D721Med (cell line): ENCODE results near the gene CHI3L1.
A peak's percentile ranks its signal among the peaks of the same experiment; 100 is the strongest.

Experiments
- DNase-seq: peaks from one replicate; pipeline ENCODE4 v3.0.0; 2011; ENCODE audit warnings: low spot score; ENCODE audit not compliant: insufficient read length
- FAIRE-seq: peaks from 2 replicates; lab custom pipeline; 2011; peaks lifted over from hg19 to GRCh38; lab: Jason Lieb, UNC
- TF ChIP-seq, protein P1 (sequence below): IDR thresholded peaks from 2 replicates; pipeline ENCODE4 v1.5.1; 2012; ENCODE audit warnings: mild to moderate bottlenecking, control low read depth; ENCODE audit not compliant: insufficient read depth; ENCODE audit errors: missing control alignments

Gene CHI3L1

DNA sequence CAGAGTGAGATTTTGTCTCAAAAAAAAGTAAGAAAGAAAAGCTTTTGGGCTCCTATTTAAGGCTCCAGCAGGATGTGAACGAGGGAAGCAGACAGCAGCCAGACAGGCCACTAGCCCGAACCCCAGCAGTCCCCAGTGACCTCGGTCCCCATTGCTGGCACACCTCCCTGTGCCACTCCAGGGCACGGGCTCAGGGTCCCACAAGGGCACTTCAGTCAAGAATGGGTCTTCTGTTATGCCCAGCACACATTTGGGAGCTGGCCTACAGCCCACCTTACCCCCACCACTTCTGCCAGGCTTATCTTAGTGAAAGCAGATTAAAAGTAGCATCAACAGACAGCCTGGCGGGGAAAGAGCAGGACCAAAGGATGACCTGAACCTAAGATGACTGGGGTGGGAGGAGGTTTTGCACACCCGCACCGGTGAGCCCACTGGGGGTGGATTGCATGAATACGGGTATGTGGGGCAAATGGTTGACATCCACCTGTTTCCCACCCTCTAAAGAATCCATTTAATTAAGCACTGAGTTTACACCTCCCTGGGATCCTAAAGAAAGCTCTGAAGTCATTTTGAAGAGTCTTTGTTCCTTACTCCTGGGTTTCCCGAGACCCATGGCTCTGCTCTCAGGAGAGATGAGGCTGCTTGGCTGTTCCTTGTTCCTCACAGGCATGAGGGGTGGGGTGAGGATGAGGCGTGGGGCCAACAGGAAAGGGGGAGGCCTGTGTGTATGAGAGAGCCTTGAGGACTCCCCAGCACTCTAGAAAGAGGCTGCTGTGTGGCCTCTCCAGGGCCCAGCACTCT is 4.7 kb downstream of the CHI3L1 start:
- DNase-seq (peak; percentile 78), FAIRE-seq (no peak)

DNA sequence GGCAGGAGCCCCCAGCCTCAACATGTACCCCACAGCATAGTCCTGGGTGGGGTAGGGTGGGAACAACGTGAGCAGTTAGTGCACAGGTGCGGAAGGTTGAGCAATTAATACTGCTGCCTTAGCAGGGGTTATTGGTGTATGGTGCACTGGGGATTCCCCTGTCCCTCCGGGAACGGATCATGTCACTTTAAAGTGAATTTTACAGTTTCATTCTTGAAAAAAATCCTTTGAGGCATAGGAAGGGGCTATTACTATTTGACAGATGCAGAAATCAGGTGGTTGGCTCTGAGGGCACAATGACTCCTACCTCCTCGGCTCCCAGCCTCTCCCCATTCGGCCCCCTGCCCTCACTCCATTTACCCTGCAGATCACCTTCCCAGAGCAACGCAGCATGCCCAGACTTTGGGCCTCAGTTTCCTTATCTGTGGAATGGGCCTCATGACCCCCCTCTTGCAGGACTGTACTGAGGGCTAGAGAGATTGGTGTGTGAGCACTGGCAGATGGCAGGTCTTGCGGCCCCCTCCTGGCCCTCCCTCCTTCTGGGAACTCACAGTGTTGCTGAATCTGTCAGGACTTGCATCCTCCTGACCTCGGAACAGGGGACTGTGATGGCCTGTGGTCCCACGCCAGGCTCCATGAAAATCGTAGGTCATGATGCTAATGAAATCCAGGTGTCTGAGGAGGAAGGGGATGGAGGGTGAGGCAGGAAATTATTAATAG is 5.7 kb downstream of the CHI3L1 start:
- FAIRE-seq (no peak), DNase-seq (no peak)
- TF ChIP-seq, protein P1, sequence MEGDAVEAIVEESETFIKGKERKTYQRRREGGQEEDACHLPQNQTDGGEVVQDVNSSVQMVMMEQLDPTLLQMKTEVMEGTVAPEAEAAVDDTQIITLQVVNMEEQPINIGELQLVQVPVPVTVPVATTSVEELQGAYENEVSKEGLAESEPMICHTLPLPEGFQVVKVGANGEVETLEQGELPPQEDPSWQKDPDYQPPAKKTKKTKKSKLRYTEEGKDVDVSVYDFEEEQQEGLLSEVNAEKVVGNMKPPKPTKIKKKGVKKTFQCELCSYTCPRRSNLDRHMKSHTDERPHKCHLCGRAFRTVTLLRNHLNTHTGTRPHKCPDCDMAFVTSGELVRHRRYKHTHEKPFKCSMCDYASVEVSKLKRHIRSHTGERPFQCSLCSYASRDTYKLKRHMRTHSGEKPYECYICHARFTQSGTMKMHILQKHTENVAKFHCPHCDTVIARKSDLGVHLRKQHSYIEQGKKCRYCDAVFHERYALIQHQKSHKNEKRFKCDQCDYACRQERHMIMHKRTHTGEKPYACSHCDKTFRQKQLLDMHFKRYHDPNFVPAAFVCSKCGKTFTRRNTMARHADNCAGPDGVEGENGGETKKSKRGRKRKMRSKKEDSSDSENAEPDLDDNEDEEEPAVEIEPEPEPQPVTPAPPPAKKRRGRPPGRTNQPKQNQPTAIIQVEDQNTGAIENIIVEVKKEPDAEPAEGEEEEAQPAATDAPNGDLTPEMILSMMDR, result no peak

More for the DNA sequence above, 4.7 kb downstream of the CHI3L1 start:
- TF ChIP-seq, protein P1, result no peak

DNA sequence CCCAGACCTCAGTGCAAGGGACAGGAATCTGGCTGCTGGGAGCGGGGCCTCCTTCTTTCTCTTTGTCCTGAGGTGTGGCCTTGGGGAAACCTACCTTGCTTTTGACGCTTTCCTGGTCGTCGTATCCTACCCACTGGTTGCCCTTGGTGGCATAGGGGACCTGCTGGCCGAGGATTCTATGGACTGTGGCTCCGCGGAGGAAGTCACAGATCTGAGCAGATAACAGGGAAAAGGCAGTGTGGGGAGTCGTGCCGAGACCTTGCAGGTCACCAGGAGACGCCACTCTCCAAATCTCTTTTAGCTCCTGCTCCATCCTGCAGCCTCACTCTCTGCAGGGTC is 6.9 kb downstream of the CHI3L1 start:
- DNase-seq (no peak), FAIRE-seq (no peak)
- TF ChIP-seq, protein P1, result no peak

DNA sequence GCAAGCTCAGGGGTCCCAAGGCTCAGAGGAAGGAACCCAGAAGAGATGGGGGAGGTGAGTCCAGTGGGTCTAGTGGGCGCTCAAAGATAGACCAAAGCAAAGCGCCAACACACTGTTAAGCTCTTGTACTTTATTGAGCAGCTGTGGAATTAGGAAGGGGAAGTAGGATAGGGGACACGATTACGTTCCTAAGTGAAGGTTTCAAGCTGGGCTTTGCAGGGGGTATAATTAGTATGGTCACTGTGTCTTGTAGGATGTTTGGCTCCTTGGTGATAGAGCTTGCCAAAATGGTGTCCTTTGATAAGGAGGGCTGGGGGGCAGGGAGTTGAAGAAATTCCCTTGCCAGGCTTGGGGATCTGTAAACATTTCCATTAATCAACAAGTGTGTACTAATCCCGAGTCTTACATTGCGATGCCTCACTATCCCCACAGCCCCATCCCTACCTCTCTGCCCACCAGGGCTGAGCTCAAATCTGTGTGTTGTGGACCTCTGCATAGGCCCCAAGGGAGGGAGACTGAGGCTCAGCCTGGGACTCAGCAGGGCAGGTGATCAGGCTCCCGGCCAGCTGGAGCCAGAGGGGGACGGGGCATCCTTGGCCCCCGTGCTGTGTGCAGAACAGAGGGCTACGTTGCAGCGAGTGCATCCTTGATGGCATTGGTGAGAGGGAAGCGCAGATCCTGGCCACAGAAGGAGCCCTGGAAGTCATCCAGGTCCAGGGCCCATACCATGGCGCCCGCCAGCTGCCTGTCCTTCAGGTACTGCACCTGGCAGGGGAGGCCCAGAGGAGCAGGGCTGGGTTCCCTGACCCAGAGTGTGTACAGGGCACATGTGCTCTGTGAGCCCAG is 7.5 kb downstream of the CHI3L1 start:
- FAIRE-seq (no peak), DNase-seq (no peak)
- TF ChIP-seq, protein P1, result no peak

DNA sequence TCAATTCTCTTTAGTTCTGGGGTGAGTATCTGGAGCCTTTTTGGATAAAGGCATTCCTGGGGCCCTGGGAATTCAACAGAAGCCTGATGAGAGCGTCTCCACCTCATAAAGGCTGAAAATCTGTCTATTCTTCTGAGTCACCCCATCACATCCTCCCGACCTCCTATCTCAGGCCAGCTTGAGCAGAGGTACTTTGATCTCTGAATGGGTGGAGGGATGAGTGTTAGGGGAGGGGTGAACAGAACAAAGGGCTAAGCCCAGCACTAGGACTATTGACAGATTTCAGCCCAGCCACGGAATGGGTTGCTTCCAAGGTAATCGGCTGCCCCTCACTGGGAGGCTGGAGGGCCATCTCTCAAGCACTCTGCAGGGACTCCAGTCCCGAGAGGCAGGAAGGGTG is 8.4 kb downstream of the CHI3L1 start:
- FAIRE-seq (no peak), DNase-seq (no peak)
- TF ChIP-seq, protein P1, result no peak

DNA sequence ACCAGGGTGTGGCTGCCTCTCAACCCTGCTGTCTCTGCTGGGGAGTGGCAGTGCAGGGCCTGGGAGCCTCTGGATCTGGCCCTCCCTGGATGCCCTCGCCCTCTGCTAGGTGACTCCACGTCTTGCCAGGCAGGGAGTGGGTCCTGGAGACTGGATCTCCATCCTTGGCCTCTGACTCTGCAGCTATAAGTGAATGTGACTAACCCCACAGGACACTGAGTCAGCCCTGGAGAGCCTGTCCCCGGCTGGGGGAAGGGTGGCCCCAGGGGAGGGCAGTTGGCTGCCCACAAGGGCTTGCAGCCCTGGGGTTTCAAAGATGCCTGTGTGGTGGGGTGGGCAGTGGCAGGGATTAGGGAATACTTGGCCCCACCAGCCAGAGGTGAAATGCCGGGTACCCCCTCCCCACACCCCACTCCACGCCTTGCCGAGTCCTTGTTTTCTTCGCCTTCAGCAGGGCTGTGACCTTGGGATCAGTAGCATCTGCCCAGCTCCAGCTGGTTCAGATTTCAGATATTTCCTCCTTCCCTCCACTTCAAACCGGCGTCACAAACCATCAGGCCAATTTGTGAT is 8.9 kb downstream of the CHI3L1 start:
- DNase-seq (no peak), FAIRE-seq (peak; percentile 46)
- TF ChIP-seq, protein P1, result no peak
